Pancreas (tissue), 10 donors: ENCODE results near the gene CCDC158. TPM values are rescaled to one million over a fixed set of nuclear protein-coding genes. Genes with fewer than 3 reads are reported as not detected.
A peak's percentile ranks its signal among the peaks of the same experiment; 100 is the strongest.

Experiments used
- ATAC-seq, 4 donors: fragments of 200-7000 bp; cut with Tn5 transposase; one replicate each; pipeline versions ENCODE4 v1.8.0 to v1.9.1; 2020; ENCODE audit warnings: mild to moderate bottlenecking in 4 of 4, moderate library complexity in 4 of 4
- DNase-seq, 6 donors: peaks; one replicate each; pipeline ENCODE4 v3.0.0-alpha.2; 2020
- FAIRE-seq: peaks from 2 replicates; lab custom pipeline; 2012; peaks lifted over from hg19 to GRCh38; lab: Jason Lieb, UNC
- H3K27ac ChIP-seq, 4 donors: fragments of 200-600 bp; sonication (generic); 1 replicate in 3 of 4; 2 replicates in 1 of 4; pipeline versions ENCODE4 v1.5.0 to v1.8.0; 2020
- H3K27me3 ChIP-seq, 4 donors: fragments of 200-600 bp; one replicate each; pipeline ENCODE4 v1.8.0; 2021
- H3K36me3 ChIP-seq, 3 donors: fragments of 200-600 bp; sonication (generic) in 1 of 3; one replicate each; pipeline versions ENCODE4 v1.5.0 to v1.8.0; 2020 to 2021
- H3K4me1 ChIP-seq, 3 donors: fragments of 200-600 bp; one replicate each; pipeline ENCODE4 v1.8.0; 2021
- H3K4me3 ChIP-seq, 4 donors: fragments of 200-600 bp; sonication (generic) in 2 of 4; one replicate each; pipeline versions ENCODE4 v1.5.0 to v1.8.0; 2020 to 2021
- H3K9me3 ChIP-seq, 4 donors: fragments of 200-600 bp; one replicate each; pipeline ENCODE4 v1.8.0; 2021
- CTCF ChIP-seq, 4 donors: fragments of 200-600 bp; sonication (generic) in 3 of 4; IDR thresholded peaks; one replicate each; pipeline versions ENCODE4 v1.5.0 to v1.8.0; 2021; ENCODE audit warnings: antibody characterized with exemption in 4 of 4
- WGBS, 2 donors: extraction: QIAGEN DNeasy Blood & Tissue Kit; methylation state at CpG; one replicate each; pipeline ENCODE4 v1.1.7; 2013; 5-methylcytosine and 5-hydroxymethylcytosine counted together
- intact Hi-C, 3 donors: fragments of 100-400 bp; cut with DNase I; formaldehyde crosslinking; loops; one replicate each; pipeline versions ENCODE4 v1.11.1 to v1.14.2; 2022
- polyA plus RNA-seq, 2 donors: library from polyadenylated mRNA; stranded (reverse); fragments of 200-250 nt; gene quantifications; one replicate each; pipeline ENCODE4 v1.2.3, GENCODE V29; 2013
- total RNA-seq, 6 donors: library from RNA; stranded (reverse); fragmentation: NEBNext Ultra II Directional in 4 of 6; extraction: Animal tissue kit (Norgen Biotek cat#: 25700) in 4 of 6; gene quantifications; one replicate each; pipeline versions ENCODE4 v1.2.1 to v1.2.4, GENCODE V29; 2021 to 2023
- donor health status: healthy with polysubstance abuse.
- donor health status: DM: no; HTN: no; CAD: no; lungs with moderate emphysema.
- donor health status: DM: no; HTN: no; CAD: no.
- donor health status: control.
- donor health status: control.
- donor health status: Bipolar disorder and iron deficiency.
- donor health status: DM: yes; HTN: yes; CAD: no.
- donor health status: DM: no; HTN: no; CAD: no.
- donor health status: DM: no; HTN: no; CAD: no.
- donor health status: DM: yes; HTN: yes; CAD: no.

Gene CCDC158
- total and polyA plus RNA-seq, 8 donors, result 0.19 to 0.94 (median 0.61) TPM

- H3K27me3 ChIP-seq, result no peaks in the 10 kb centered on the region
- no peak for TF ChIP-seq CTCF (IDR thresholded peaks at IDR 0.05)
- no peaks in the 10 kb centered on the region for H3K9me3 ChIP-seq
- DNase-seq, result no peak
- H3K36me3 ChIP-seq, result no peaks in the 10 kb centered on the region
- no peak overlapping the region for H3K4me3 ChIP-seq
- no peak for FAIRE-seq
- 64 to 73% methylated on average over 3 of the region's 3 CpGs for WGBS, 2 donors
- intact Hi-C loops, result no loop called here
- no peaks in the 10 kb centered on the region for H3K4me1 ChIP-seq
- no peak for ATAC-seq
- no peak overlapping the region for H3K27ac ChIP-seq
Observed at GRCh38 chr4:76401654-76402053, 19.3 kb downstream of the CCDC158 start.

- FAIRE-seq, result no peak
- no peak overlapping the region for H3K27ac ChIP-seq
- H3K27me3 ChIP-seq, result no peaks in the 10 kb centered on the region
- no peak for DNase-seq
- H3K9me3 ChIP-seq, result no peaks in the 10 kb centered on the region
- no peaks in the 10 kb centered on the region for H3K4me1 ChIP-seq
- no peak overlapping the region for H3K4me3 ChIP-seq
- ATAC-seq, result peak in 1 of 4 donors; percentile 59
- no peaks in the 10 kb centered on the region for H3K36me3 ChIP-seq
- no peak for TF ChIP-seq CTCF (IDR thresholded peaks at IDR 0.05)
- WGBS, 2 donors, result 71 to 78% methylated on average over 3 of the region's 3 CpGs
- intact Hi-C loops, result loop anchor here in 1 of 3 donors (10.0 kb wide), 1 partner anchor 204 kb away; no protein-coding TSS in a partner anchor
Observed at GRCh38 chr4:76388160-76388908, 32.6 kb downstream of the CCDC158 start.

- intact Hi-C loops, result loop anchor here in 1 of 3 donors (10.0 kb wide), 1 partner anchor 202 kb away; no protein-coding TSS in a partner anchor
- 88 to 89% methylated on average over 6 of the region's 6 CpGs for WGBS, 2 donors
- peak in 1 of 4 donors; percentile 22 for ATAC-seq
- Histone ChIP-seq H3K27me3 (no peaks in the 10 kb centered on the region), H3K4me1 (no peaks in the 10 kb centered on the region), H3K9me3 (no peaks in the 10 kb centered on the region), H3K36me3 (no peaks in the 10 kb centered on the region), H3K27ac (no peak overlapping the region), H3K4me3 (no peak overlapping the region)
- no peak for DNase-seq
- no peak for TF ChIP-seq CTCF (IDR thresholded peaks at IDR 0.05)
- no peak for FAIRE-seq
Observed at GRCh38 chr4:76386566-76387305, 34.2 kb downstream of the CCDC158 start.

- Histone ChIP-seq H3K36me3 (no peaks in the 10 kb centered on the region), H3K27me3 (no peaks in the 10 kb centered on the region), H3K9me3 (no peaks in the 10 kb centered on the region), H3K4me1 (no peaks in the 10 kb centered on the region), H3K27ac (no peak overlapping the region), H3K4me3 (no peak overlapping the region)
- DNase-seq (no peak), FAIRE-seq (no peak), ATAC-seq (no peak)
- no peak for TF ChIP-seq CTCF (IDR thresholded peaks at IDR 0.05)
- intact Hi-C loops, result loop anchor here in 1 of 3 donors (10.0 kb wide), 1 partner anchor 201 kb away; no protein-coding TSS in a partner anchor
- 85 to 90% methylated on average over 6 of the region's 6 CpGs for WGBS, 2 donors
Observed at GRCh38 chr4:76385974-76386373, 35.0 kb downstream of the CCDC158 start.
